Testis (tissue), 2 donors: ENCODE data around the gene SYCP2.

Source experiments
- CTCF ChIP-seq, 3 experiments: fragments of 450-650 bp in 2 of 3; fragments of 200-600 bp in 1 of 3; sonication (generic) in 1 of 3; IDR thresholded peaks; one replicate each; pipeline ENCODE4 v1.5.1; 2016 to 2019; ENCODE audit warnings: antibody characterized with exemption in 3 of 3, mild to moderate bottlenecking in 2 of 3, moderate library complexity in 1 of 3
- POLR2A ChIP-seq: fragments of 450-650 bp; IDR thresholded peaks from one replicate; pipeline ENCODE4 v1.6.1; 2017; ENCODE audit warnings: antibody characterized with exemption, mild to moderate bottlenecking, moderate library complexity

- TF ChIP-seq POLR2A: no peak
- no peak for TF ChIP-seq CTCF (IDR thresholded peaks at IDR 0.05)
Observed at GRCh38 chr20:59823030-59823423, 110.4 kb downstream of the SYCP2 start.
